GM19455 (cell line): ENCODE measurements around the gene C1GALT1C1L.
"Not testable (repeated sequence)": the region's sequence is repeated elsewhere in the genome, so short reads cannot be mapped to it uniquely, and the experiment has no call there.

Experiments used
- ATAC-seq: cut with Tn5 transposase; IDR thresholded peaks from one replicate; pipeline ENCODE4 v1.9.1; 2021; ENCODE audit not compliant: unreplicated experiment

C1GALT1C1L gene

GRCh38 chr2:43676322-43677050 is at the start of gene C1GALT1C1L:
C1GALT1C1L (minus strand) TSS chr2:43676429; CDS start chr2:43676322, 107 bp downstream.
- ATAC-seq: no peak

- no peak for ATAC-seq
These were observed 49.5 kb upstream of the C1GALT1C1L start for GRCh38 chr2:43725711-43726246.

DNA sequence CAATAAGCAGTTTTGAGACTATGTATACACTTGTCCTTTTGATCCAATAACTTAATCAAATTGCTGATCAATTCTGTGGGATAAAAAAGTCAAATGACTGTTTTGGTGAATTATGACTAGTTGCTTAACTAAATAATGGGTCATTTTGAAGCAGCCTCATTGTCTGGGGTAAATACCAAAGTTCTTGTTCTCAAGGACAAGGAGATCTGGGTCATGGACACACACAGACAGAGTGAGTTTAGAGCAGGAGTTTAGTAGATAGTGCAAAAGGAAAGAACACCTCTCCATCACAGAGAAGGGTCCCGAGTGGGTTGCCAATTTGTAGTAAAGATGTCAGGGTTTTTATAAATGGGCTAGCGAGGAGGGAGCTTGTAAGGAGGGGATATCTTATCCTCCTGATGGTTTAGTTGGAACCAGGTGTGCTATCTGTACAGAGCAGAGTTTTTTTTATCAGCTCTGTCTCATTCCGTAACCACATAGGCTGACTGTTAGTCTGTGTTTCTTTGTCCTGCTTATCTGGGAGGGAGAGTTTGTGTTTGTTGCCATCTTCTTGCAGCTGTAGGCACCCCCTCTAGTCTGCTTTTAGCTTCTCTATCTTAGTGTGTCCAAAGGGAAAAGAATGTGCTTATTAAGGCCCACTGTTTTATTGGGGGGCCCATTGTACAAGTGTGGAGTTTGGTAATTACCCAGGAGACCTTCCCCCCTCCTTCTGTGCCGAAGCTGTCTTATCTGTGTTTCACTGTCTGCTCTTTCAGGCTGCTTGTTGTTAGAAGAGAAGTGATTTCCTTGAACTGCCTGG is 48.7 kb upstream of the C1GALT1C1L start:
- ATAC-seq: no peak

DNA sequence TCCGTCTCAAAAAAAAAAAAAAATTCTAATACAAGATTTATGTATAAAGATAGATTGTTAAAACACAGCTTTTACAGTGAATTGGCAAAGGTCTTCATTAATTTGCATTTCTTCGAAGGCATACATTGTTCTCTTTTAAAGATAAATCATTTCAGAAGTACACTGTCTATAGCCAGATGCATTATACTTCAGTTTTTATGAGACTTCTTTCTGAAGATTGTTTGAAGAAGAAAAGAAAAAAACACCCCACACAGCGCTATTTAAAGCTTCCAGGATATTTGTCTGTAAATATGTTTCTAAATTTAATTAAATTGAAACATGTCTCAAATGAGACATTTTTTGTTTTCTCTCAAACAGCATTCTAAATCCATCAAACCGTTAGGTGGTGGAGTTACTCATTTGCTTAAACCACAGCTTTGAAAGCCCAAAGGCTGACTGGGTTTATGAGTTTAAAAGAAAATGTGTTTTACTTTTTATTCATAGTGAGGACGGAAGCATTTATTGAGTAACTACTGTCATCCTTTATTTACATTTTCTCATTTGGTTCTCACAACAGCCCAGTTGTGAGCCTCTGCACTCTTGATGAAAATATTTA is 42.4 kb upstream of the C1GALT1C1L start:
- no peak for ATAC-seq

- ATAC-seq: no peak
These were observed 41.1 kb upstream of the C1GALT1C1L start for GRCh38 chr2:43717322-43717721.

DNA sequence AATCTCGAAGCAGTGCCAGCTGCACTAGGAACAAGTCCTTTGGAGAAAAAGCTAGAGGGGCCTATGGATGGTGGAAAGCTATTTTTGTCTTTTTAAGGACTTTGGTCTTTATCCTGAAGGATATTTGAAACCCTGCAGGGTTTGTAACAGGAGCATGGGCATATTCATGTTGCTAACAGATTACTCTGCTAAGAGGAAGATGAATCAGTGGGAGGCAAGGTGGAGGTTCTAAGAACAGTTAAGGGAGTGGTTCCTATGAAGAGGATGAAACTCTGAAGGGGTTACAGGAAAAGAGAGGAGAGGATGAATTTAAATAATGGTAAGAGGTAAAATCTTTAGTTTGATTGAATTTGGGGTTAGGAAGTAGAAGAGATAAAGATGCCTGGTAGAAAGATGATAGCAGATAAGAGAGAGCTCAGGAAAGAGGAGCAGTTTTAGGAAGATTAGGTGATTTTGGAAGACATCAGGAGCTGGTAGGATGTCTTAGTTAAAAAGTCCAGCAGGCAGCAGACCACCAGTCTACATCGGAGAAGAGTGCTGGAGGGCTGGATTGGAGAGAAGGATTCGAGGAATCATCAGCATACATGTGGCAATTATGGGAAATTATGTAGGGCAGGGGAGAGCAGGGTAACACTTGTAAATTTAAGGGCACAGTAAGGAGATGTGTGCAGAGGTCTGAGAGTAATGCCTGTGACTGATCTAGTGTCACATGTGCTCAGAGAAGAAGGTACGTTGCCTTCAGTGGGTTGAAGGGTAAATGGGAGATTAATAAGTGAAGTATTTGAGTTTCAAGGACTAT is 39.3 kb upstream of the C1GALT1C1L start:
- no peak for ATAC-seq

DNA sequence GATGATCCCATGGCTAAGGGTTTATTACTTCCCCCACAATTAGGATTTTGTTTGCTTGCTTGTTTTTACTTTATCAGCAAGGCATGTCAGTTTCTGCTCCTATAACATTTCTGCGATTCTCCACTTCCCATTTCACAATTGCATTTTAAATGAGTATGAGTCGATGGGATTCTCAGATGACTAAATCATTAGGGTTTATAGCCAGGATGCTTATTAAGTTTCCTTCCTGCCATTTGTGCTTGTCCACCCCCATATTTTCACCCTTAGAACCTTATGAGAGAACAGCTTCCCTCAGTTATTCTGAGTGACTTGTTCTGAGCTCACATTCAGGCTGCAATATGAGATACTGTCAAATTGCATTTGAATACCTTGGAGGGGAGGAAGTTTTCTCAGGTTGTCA is 37.9 kb upstream of the C1GALT1C1L start:
- ATAC-seq: no peak

DNA sequence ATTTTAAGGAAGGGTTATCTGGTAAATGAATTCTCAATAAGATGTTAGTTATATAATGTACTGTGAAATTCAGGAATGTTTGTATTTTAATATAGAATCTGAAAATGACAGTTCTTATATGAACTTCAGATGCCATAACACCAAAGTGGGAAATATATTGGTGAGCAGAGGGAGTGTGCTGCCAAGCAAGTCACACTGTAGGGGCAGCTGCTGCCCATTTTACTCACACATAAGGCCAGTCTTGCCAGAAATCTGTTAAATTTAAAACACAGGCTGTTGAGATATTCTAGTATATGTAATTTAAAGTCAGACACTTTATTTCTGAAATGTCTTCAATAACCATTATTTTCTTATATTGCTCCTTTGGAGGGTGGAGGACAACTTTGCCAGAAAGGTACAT is 34.6 kb upstream of the C1GALT1C1L start:
- no peak for ATAC-seq

DNA sequence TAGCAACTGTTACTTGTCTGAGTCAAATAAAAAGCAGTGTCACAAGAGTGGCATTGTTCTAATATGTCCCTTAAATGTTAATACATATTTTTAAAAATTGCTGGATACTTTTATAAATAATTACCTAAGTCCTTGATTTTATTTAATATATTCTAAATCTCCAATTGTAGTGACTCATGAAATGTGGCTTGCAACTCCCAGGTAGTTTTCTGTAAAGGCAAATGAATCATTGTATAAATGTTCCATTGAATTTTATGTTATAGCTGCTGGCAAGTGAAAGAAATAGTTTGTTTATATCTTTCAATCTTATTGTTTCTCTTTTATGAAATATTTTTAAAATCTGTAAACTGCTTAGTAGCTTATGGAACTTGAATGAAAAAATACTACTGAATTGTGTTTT is 32.7 kb upstream of the C1GALT1C1L start:
- ATAC-seq: no peak

- ATAC-seq: no peak
These were observed 31.9 kb upstream of the C1GALT1C1L start for GRCh38 chr2:43708178-43708577.

DNA sequence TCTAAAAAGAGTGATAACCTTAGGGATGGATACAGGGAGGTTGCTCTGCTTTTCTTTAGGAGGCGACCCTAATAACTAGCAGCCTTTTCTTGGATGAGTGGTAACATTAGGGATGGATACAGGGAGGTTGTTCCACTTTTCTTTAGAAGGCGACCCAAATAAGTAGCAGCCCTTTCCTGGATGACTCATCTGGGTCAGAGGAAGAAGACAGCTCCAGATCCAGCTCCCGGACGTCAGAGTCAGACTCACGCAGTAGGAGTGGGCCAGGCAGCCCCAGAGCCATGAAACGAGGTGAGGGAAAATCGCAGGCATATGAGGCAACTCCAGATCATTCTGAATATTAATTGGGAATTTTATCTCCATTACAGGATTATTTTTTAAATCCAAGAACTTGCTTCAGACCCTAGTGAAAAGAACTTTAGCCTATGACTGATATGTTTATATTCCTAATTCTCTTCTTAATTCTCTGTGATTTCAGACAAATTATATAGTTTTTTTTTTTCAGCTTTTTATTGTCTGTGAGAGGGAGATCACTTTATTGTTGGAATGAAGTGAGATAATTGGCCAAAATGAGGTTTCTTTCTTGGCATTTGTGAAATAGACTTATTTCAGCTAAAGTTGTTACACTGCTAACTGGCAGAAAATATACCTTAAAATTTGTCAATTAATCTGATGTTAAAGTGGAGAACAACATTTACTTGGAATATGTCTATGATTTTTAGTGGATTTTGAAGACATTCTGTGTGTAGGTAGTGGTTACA is 31.2 kb upstream of the C1GALT1C1L start:
- ATAC-seq: no peak

DNA sequence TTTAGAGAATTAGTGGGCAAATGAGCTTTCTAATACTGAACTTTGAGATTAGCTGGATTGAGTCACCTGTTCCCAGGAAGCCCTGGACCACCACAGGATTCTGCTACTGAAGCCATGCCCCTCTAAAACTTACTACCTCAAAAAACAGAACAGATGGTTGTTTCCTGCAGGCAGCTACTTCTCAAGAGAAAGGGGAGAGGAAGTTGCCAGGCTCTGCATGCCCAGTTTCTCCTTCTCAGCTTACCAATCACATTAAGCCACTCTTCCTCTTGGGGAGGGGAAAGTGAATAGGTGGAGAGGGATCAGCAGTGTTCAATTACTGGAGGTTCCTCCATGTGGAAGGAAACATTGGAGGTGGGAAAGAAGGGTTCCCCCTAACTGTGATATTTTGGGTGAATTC is 24.9 kb upstream of the C1GALT1C1L start:
- ATAC-seq: no peak

DNA sequence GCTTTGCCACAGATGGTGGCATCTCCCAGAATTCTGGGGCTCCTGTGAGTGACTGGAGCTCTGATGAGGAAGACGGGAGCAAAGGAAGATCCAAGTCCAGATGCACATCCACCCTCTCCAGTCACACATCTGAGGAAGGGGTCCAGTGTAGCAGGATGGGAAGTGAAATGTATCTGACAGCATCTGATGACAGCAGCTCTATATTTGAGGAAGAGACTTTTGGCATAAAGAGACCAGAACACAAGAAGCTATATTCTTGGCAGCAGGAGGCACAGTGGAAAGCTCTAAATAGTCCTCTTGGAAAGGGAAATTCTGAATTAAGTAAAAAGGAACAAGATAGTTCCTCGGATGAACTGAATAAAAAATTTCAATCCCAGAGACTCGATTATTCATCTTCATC is 23.5 kb upstream of the C1GALT1C1L start:
- no peak for ATAC-seq

- ATAC-seq: not testable (repeated sequence)
These were observed 21.9 kb upstream of the C1GALT1C1L start for GRCh38 chr2:43698140-43698539.

- no peak for ATAC-seq
These were observed 16.3 kb upstream of the C1GALT1C1L start for GRCh38 chr2:43692428-43692994.

GRCh38 chr2:43689999-43690398 is 13.8 kb upstream of the C1GALT1C1L start:
- no peak for ATAC-seq

DNA sequence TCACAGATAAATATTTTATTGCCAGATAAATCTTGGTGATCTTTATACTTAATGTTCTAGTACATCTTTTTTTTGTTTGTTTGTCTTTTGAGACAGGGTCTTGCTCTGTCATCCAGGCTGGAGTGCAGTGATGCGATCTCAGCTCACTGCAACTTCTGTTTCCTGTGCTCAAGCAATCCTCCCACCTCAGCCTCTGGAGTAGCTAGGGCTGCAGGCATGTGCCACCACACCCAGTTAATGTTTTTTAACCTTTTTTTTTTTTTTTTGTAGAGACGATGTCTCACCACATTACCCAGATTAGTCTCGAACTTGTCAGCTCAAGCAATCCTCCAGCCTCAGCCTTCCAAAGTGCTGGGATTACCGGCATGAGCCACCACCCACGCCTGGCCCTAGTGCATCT is 9.1 kb upstream of the C1GALT1C1L start:
- ATAC-seq: no peak

GRCh38 chr2:43677783-43678182 is 1.6 kb upstream of the C1GALT1C1L start:
- not testable (repeated sequence) for ATAC-seq

DNA sequence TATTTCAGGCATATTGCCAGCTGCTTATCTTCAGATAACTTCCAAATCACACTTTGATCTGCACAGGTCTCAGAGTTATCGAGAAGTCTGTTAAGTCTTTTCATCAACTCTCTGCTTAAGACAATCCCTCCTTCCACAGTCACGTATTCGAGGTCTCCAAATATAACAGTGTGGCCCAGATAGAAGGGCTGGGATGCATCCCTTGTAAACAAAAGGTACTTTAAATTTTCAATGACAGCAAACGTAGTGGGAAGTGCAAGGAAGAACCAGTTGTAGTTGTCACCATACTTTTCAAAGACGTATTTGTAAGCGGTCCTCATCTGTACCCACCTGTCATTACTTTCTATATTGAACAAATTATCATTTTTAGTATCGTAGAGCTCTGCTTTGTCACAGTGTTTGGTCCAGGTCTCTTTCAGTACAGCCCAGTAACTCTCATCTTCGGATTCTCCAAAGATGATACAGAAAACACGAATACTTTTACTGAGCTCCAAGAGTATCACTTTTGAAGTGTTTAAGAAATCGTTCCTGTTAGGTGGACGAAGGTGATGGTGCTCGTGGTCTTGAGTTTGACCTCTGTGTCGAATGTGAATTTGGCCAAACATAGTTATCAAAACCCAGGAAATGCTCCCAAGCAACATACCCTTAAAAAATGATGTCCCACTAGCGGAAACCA is 445 bp downstream of the C1GALT1C1L start:
- ATAC-seq: no peak
